UCSD-AML1 (cell line): ENCODE results near the gene POU2AF1.
"Not testable (repeated sequence)": the region's sequence is repeated elsewhere in the genome, so short reads cannot be mapped to it uniquely, and the experiment has no call there.

ENCODE experiments used
- DNase-seq: peaks from one replicate; lab custom pipeline; 2025; ENCODE audit not compliant: unreplicated experiment; lab: John Stamatoyannopoulos, UW

Gene POU2AF1

GRCh38 chr11:111320728-111321568, 58.1 kb downstream of the POU2AF1 start:
- no peak for DNase-seq

DNA sequence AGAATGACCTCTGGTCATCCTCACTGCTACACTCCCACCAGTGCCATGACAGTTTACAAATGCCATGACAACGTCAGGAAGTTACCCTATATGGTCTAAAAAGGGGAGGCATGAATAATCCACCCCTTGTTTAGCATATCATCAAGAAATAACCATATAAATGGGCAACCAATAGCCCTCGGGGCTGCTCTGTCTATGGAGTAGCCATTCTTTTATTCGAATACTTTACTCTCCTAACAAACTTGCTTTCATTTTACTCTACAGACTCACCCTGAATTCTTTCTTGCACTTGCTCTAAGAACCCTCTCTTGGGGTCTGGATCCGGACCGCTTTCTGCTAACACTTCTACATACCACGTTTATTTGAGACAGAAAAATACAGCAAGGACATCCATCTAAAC, 58.9 kb downstream of the POU2AF1 start:
- not testable (repeated sequence) for DNase-seq

DNA sequence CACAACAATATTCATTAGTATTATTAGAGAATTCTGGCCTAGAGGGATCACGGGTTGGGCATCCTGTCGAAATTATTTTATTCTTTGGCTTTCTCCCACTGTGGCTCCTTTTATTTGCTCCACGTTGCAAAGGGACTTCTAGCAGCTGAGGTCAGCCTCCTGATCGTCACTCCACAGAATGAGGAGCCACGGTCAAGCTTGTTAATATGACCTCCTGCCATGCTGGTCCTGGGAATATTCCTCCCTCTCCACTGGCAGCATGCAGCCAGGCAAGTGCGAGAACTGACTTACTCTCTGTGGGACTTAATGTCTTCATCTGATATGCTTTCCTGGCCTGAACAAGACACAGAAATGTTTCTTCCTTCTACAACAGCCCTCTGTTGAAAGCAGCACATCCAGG, 59.8 kb downstream of the POU2AF1 start:
- no peak for DNase-seq

GRCh38 chr11:111312076-111312475, 67.0 kb downstream of the POU2AF1 start:
- DNase-seq = no peak

DNA sequence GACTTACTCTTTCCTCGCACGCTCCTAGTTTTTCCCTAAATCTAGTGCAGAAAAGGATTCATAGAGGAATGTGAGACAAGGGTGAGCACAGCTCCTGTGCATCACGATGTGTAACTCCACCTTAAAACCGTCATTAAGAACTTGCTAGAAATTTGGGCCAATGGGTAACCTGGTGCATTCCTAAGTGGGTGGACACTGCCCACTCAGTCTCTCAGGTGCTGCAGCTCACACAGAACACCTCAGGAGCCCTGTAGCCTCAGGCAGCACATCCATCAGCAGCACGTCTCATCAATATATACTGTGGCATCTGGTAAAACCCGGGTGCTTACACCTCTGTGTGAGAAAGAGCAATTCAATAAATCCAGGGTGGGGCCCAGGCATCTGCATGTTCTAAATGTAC, 68.4 kb downstream of the POU2AF1 start:
- DNase-seq = no peak

- no peak for DNase-seq
These were observed 69.0 kb downstream of the POU2AF1 start for GRCh38 chr11:111310088-111310487.

GRCh38 chr11:111309215-111309915, 69.7 kb downstream of the POU2AF1 start:
- no peak for DNase-seq

DNA sequence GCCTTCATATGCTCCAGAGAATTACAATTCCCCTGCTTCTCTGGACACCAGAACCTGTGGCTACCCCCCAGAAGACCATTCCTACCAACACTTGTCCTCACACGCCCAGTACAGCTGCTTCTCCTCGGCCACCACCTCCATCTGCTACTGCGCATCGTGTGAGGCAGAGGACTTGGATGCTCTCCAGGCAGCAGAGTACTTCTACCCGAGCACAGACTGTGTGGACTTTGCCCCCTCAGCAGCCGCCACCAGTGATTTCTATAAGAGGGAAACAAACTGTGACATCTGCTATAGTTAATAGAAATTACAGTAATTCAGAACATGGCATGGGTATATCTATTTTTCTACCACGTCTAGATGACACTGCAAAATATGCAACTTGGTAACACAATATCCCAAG, 70.9 kb downstream of the POU2AF1 start:
- no peak for DNase-seq

DNA sequence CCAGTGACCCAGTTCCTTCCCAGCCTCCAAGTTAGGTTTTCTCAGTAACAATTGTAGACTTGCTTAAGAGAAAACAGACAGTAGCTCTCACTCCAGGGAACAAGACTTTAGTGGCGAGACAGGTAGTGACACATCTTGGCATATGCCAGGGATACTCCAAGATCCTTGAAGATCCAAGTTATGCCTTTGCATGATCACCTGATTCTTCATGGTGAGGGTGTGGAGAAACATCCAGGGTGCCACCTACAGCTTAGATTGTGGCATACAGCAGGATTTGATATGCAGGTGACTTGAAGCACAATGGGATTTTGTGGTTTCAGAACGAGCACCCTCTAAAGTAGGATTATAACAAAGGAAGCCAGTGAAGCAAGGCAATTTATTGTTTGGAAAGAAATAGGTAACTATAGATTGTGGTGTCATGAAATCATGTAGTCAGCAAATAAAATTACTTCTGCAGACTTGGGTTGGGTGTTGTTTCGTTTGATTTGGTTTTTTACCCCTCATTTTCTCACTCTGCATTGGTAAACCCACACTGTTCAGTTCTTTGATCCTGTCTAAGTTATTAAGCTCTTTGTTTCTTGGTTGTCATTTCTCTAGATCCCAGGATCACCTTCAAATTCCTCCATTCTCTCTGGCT, 71.5 kb downstream of the POU2AF1 start:
- no peak for DNase-seq

- no peak for DNase-seq
These were observed 72.8 kb downstream of the POU2AF1 start for GRCh38 chr11:111306321-111306720.

GRCh38 chr11:111305876-111306275, 73.2 kb downstream of the POU2AF1 start:
- DNase-seq = no peak

- no peak for DNase-seq
These were observed 73.8 kb downstream of the POU2AF1 start for GRCh38 chr11:111305162-111305802.

- DNase-seq = no peak
These were observed 75.6 kb downstream of the POU2AF1 start for GRCh38 chr11:111303461-111303860.

- DNase-seq = no peak
These were observed 76.8 kb downstream of the POU2AF1 start for GRCh38 chr11:111302298-111302697.
